Embryonic facial prominence (tissue), 1 donor: Measurements from ENCODE around the gene AGPS.

Experiments used
- DNase-seq: peaks from one replicate; pipeline ENCODE4 v3.0.0-alpha.2; 2016; ENCODE audit errors: extremely low spot score

The AGPS gene

GRCh38 chr2:177528351-177528933, 135.9 kb downstream of the AGPS start:
- no peak for DNase-seq

GRCh38 chr2:177529166-177529565, 136.6 kb downstream of the AGPS start:
- DNase-seq = no peak

GRCh38 chr2:177530561-177530960, 138.0 kb downstream of the AGPS start:
- DNase-seq = no peak

GRCh38 chr2:177531706-177532105, 139.1 kb downstream of the AGPS start:
- DNase-seq = no peak

- no peak for DNase-seq
These were observed 140.0 kb downstream of the AGPS start for GRCh38 chr2:177532567-177532966.

- no peak for DNase-seq
These were observed 140.7 kb downstream of the AGPS start for GRCh38 chr2:177533253-177533652.

GRCh38 chr2:177535000-177535399, 142.4 kb downstream of the AGPS start:
- no peak for DNase-seq

- no peak for DNase-seq
These were observed 143.5 kb downstream of the AGPS start for GRCh38 chr2:177535958-177536504.

- DNase-seq = no peak
These were observed 144.6 kb downstream of the AGPS start for GRCh38 chr2:177537213-177537612.

GRCh38 chr2:177537636-177538035, 145.1 kb downstream of the AGPS start:
- no peak for DNase-seq

- no peak for DNase-seq
These were observed 145.8 kb downstream of the AGPS start for GRCh38 chr2:177538323-177538722.

GRCh38 chr2:177540283-177540682, 147.7 kb downstream of the AGPS start:
- no peak for DNase-seq

- no peak for DNase-seq
These were observed 148.9 kb downstream of the AGPS start for GRCh38 chr2:177541258-177541991.

- no peak for DNase-seq
These were observed 149.8 kb downstream of the AGPS start for GRCh38 chr2:177542396-177542795.

GRCh38 chr2:177543007-177543760, 150.6 kb downstream of the AGPS start:
- peak; percentile 21 for DNase-seq

- no peak for DNase-seq
These were observed 152.6 kb downstream of the AGPS start for GRCh38 chr2:177545143-177545542.

- no peak for DNase-seq
These were observed 153.5 kb downstream of the AGPS start for GRCh38 chr2:177545981-177546585.

GRCh38 chr2:177547122-177547521, 154.5 kb downstream of the AGPS start:
- no peak for DNase-seq

GRCh38 chr2:177547772-177548171, 155.2 kb downstream of the AGPS start:
- no peak for DNase-seq

- DNase-seq = no peak
These were observed 156.1 kb downstream of the AGPS start for GRCh38 chr2:177548636-177549035.

- no peak for DNase-seq
These were observed 156.6 kb downstream of the AGPS start for GRCh38 chr2:177549171-177549570.
